Right atrium auricular region (tissue), 2 donors: ENCODE measurements around the gene SPATS2. TPM values are rescaled to one million over a fixed set of nuclear protein-coding genes. Genes with fewer than 3 reads are reported as not detected.

Experiments
- DNase-seq: peaks from one replicate; pipeline ENCODE4 v3.0.0-alpha.2; 2019; ENCODE audit warnings: low spot score
- H3K27ac ChIP-seq, 2 donors: fragments of 200-600 bp; sonication (generic); 1 replicate in 1 of 2; 2 replicates in 1 of 2; pipeline ENCODE4 v1.5.1; 2016 to 2019
- H3K27me3 ChIP-seq, 2 donors: fragments of 200-600 bp; sonication (generic); one replicate each; pipeline versions ENCODE4 v1.5.1 to v1.6.0; 2017 to 2019
- H3K36me3 ChIP-seq: fragments of 200-600 bp; sonication (generic); one replicate; pipeline ENCODE4 v1.5.1; 2016
- H3K4me1 ChIP-seq, 2 donors: fragments of 200-600 bp; sonication (generic); one replicate each; pipeline versions ENCODE4 v1.5.1 to v1.6.0; 2017 to 2019
- H3K4me3 ChIP-seq, 2 donors: fragments of 200-600 bp; sonication (generic); 1 replicate in 1 of 2; 2 replicates in 1 of 2; pipeline ENCODE4 v1.5.1; 2017 to 2019; ENCODE audit warnings: mild to moderate bottlenecking in 1 of 2, moderate library complexity in 1 of 2
- H3K9me3 ChIP-seq, 2 donors: fragments of 200-600 bp; sonication (generic); one replicate each; pipeline ENCODE4 v1.5.1; 2019
- total RNA-seq, 2 donors: library from RNA; depleted of rRNA; stranded (reverse); fragments of >200 nt; gene quantifications; one replicate each; pipeline ENCODE4 v1.1.0, GENCODE V29; 2016
- TF ChIP-seq, protein P1 (sequence below), 2 donors: fragments of 200-600 bp; sonication (generic); IDR thresholded peaks; one replicate each; pipeline ENCODE4 v1.5.1; 2019; ENCODE audit warnings: antibody characterized with exemption in 2 of 2

The SPATS2 gene
- total RNA-seq, 2 donors from 2014 or later = 4.6 to 7.6 TPM

DNA sequence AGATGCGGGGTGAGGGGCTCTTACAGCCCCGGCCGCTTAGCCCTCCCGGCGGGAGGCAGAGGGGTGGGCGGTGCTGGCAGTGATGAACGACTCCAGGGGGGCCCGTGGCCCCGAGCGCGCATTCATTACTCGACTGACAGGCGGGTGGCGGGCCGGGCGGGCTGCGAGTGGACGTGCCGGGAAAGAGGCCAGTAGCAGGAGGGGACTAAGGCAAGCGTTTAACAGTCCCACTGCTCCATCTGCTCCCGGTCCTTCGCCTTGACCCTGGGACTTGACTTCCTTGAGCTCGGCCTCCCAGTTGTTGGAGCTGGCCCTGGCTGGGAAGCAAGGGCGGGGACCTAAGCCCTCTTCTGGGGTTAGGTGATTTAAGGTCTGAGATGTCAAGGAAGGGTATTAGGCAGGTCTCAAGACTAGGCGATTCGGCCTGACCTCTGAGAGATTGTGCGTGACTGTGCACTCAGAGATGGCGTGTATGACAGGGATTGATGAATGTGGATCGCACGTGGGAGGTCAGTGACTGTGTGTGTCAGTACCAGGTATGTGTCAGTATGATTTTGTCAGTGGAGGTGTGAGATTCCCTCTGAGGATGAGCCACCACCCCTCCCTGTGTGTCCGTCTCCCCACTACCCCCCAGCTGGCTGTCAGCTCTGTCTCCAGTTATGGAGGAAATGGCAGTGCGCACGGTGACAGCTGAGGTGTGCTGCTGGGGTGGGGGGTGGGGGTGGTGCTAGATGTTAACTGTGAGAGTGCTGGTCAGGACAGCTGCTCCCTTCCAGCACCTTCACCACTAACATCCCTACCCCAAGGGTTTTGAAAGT lies 24.1 kb upstream of the SPATS2 start:
- H3K27ac ChIP-seq = no peak overlapping the region
- H3K9me3 ChIP-seq = no peaks in the 10 kb centered on the region
- H3K4me3 ChIP-seq = peak overlapping the region; percentile 26 to 51
- H3K36me3 ChIP-seq = no peaks in the 10 kb centered on the region
- TF ChIP-seq, protein P1, sequence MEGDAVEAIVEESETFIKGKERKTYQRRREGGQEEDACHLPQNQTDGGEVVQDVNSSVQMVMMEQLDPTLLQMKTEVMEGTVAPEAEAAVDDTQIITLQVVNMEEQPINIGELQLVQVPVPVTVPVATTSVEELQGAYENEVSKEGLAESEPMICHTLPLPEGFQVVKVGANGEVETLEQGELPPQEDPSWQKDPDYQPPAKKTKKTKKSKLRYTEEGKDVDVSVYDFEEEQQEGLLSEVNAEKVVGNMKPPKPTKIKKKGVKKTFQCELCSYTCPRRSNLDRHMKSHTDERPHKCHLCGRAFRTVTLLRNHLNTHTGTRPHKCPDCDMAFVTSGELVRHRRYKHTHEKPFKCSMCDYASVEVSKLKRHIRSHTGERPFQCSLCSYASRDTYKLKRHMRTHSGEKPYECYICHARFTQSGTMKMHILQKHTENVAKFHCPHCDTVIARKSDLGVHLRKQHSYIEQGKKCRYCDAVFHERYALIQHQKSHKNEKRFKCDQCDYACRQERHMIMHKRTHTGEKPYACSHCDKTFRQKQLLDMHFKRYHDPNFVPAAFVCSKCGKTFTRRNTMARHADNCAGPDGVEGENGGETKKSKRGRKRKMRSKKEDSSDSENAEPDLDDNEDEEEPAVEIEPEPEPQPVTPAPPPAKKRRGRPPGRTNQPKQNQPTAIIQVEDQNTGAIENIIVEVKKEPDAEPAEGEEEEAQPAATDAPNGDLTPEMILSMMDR (IDR thresholded peaks at IDR 0.05) = no peak
- H3K4me1 ChIP-seq = peaks cover 3 to 54% of the 10 kb centered on the region in 2 donors
- peaks cover 10 to 19% of the 10 kb centered on the region in 2 donors for H3K27me3 ChIP-seq
- no peak for DNase-seq

DNA sequence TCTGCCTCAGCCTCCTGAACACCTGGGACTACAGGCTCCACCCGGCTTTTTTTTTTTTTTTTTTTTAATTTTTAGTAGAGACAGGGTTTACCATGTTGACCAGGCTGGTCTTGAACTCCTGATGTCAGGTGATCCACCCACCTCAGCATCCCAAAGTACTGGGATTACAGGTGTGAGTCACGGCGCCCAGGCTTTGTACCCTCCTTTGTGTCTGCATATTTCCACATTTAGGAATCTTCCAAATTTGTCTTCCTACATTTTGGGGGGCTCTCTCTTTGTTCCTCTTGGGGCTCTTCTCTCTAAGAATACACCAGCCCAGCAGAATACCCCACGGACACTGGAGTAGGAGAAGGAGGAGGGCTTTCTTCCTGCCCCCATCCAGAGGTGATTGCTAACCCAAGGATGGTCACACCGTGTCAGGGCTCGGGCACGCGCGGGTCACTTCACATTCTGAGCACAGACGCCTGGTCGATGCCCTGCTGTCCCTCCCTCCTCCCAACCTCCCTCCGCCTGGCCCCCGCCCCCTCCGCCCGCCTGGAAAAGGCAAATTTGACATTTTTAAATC lies 22.7 kb upstream of the SPATS2 start:
- DNase-seq = no peak
- Histone ChIP-seq H3K27ac (no peak overlapping the region), H3K36me3 (no peaks in the 10 kb centered on the region), H3K27me3 (peaks cover 10 to 28% of the 10 kb centered on the region in 2 donors), H3K4me1 (peaks cover 3 to 58% of the 10 kb centered on the region in 2 donors), H3K4me3 (peak overlapping the region; percentile 29 to 54), H3K9me3 (no peaks in the 10 kb centered on the region)
- TF ChIP-seq, protein P1 (IDR thresholded peaks at IDR 0.05) = no peak

- peaks cover 3 to 58% of the 10 kb centered on the region in 2 donors for H3K4me1 ChIP-seq
- TF ChIP-seq, protein P1 (IDR thresholded peaks at IDR 0.05) = no peak
- H3K27me3 ChIP-seq = peaks cover 10 to 28% of the 10 kb centered on the region in 2 donors
- peak overlapping the region; percentile 29 to 54 for H3K4me3 ChIP-seq
- DNase-seq = no peak
- peak overlapping the region in 1 of 2 donors; percentile 8 for H3K27ac ChIP-seq
- H3K9me3 ChIP-seq = no peaks in the 10 kb centered on the region
- no peaks in the 10 kb centered on the region for H3K36me3 ChIP-seq
Observed at GRCh38 chr12:49345051-49345824, 22.0 kb upstream of the SPATS2 start.

DNA sequence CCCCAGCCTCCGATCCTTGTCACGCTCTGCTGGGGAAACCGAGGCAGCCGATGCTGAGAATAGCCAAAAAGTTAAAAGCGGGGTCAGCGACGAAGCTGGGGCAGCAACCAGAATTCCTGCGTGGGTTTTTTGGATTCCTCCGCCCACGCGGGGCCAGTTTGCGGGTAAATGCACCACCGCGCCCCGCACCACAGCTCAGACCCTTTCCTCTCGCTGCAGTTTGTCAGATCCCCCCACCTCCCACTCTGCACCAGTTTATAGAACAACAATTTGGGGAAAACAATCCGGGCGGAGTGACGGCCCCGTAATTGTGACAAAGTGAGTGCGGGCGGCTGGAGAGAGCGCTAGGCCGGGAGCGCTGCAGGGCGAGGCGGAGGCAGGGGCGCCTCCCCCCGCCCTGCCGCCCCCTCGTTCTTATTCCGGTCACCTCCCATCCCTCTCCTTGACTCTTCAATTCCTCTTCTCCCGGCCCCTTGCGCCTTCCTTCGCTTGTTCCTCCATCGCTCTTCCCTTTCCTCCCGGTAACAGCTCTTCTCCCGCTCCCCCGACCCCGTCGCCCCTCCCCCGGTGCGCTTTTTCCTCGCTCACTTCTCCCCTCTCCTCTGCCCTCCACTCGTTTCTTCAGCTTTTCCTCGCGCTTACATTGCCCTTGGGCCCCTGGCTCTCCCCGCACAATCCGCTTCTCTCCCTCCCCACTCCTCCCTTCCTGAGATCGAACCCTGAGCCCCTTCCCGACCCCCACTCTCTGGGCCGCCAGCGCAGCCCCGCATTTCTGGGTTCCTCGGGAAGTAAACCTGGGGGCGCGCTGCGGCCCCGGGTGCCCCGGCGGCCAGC lies 21.2 kb upstream of the SPATS2 start:
- H3K9me3 ChIP-seq = no peaks in the 10 kb centered on the region

More for the DNA sequence above, 21.2 kb upstream of the SPATS2 start:
- TF ChIP-seq, protein P1 (IDR thresholded peaks at IDR 0.05) = no peak
- Histone ChIP-seq H3K27ac (no peak overlapping the region), H3K4me1 (peaks cover 3 to 58% of the 10 kb centered on the region in 2 donors), H3K27me3 (peaks cover 10 to 28% of the 10 kb centered on the region in 2 donors), H3K4me3 (peak overlapping the region; percentile 29 to 54), H3K36me3 (no peaks in the 10 kb centered on the region)
- DNase-seq = no peak
